DMS 273 (cell line): ENCODE measurements around the gene ASF1B.

Experiments
- DNase-seq: peaks from one replicate; lab custom pipeline; 2025; ENCODE audit not compliant: unreplicated experiment; lab: John Stamatoyannopoulos, UW

Gene ASF1B

DNA sequence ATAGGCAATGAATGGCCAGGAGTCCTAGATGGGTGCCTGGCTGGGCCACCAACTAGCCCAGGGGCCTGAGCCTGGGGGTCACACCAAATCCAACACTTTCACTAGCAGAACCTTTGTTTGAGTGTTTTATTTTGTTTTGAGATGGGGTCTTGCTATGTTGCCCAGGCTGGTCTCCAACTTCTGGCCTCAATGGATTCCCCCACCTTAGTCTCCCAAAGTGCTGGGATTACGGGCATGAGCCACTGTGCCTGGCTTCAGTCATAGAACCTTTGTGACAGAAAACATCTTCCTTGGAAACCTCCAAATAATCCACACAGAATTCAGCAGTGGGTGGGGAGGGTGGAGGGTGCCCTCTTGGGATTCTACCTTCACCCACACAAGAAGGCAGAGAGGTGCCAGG, 24.9 kb downstream of the ASF1B start:
- DNase-seq = no peak

DNA sequence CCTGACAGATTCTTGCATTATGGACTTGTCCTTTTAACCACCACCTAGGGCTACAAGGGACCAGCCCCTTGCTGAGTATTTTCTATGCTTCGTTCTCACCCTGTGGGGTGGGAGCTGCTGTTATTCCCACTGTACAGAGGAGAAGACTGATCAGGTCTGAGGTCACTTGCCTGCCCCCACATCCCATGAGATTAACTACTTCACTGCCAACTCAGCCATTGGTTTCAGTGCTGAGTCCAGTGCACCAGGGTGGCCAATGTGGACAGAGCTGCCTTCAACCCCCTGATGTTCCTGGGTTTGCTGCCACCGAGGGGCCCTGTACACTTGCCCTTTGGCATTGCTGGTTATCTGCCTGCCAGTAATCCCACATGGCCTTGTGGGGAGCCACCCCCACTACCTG, 25.7 kb downstream of the ASF1B start:
- DNase-seq = no peak

DNA sequence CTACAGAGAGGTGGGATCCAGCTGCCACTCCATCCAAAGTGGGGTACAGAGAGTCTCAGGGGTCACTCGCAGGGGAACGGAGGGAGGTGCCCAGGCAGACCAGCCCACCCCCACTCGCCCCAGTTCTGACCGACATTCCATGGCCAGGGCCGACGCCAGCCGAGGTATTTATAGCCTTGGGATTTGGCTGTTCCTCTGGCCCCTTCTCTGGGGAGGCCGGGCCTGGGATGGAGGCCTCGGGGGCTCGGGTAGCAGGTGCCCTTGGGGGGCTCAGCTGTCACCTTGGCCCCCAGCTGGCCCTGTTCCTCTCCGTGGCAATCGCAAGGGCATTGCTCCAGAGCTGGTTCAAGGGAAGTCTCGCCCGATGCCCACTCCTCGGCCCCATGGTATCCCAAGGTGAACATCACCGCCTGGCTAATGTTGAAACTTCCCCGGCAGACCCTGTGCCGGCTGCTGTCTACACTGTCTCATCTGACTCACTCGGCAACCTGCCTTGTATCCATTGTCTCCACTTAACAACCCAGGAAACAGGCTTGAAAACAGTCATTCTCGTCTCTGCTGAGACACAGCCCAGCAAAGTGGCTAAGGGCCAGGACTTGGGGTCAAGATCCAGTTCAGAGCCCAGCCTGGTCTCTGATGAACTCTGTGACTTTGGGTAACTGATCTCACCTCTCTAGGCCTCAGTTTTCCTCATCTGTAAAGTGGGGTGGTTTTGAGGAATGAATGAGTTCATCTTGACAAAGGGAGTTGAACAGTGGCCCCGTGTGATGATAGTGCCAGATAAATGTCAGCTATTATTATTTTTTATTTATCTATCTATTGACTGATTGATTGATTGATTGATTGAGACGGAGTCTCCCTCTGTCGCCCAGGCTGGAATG, 28.6 kb downstream of the ASF1B start:
- DNase-seq = no peak

DNA sequence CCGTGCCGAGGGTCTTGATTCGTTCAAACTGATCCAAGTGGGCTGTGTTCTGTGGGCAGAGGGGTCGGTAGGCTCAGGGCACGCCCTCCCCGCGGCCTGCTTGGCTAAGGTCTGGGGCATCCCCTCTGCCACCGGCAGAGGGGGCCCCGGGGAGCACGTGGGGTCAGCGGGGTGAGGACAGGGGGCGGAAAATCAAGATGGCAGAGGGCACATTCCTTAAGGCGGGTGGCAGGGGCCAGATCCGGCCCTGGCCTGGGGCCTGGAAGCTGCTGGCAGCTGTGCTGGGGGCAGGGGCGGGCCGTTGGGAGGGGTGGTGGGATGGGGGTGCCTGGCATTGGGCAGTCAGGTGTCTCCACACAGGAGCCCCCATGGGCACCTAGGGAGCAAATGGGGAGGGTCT, 29.5 kb downstream of the ASF1B start:
- DNase-seq = no peak

DNA sequence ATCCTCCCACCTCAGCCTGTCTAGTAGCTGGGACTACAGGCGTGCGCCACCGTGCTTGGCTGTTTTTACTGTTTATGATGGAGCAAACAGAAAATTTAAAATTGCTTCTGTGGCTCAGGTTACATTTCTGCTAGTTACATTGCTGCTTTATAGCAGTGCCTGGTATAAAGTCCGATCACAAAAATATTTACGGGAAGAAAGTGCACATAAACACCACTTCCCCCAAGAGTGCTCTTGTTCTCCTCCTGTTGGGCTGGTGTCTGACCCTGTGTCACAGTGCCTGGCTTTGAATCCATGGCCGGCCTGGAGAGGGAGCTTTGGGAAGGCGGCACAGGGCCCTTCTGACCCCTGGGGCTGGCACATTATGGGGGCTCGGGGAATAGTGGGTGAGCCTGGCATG, 30.7 kb downstream of the ASF1B start:
- no peak for DNase-seq

DNA sequence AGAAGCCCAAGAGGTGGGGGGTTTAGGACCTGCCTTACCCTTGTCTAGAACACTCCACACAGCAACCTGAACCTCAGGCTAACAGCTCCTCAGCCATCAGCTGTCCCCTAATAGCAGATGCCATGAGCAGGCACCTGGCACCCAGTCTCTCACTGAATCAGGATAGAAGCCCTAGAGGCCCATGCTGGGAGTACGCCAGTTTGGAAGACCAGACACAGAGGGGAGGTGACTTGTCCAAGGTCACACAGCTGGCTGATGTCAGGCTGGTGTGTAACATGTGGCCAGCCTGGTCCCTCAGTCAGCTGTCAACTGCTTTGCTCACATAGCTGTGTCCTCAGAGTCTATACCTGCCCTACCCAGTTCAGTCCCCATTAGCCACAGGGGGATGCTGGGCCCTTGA, 33.1 kb downstream of the ASF1B start:
- peak; percentile 44 for DNase-seq

DNA sequence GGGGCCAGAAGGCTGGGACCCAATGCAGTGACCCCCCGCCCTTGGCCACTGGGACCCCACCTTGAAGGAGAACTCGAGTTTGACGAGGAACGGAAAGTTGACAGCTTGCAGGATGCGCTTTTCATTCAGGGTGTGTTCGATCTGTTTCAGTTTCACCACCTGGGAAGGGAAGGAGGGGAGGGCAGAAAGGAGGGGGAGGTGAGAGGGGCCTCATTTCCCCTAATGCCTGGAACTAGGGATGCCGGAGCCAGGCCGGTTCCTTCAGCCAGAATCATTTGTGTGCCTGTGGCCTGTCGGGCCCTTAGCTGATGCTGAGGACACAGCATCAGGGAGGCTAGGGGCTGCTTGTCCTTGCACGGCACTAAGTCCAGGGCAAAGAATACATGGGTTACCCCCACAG, 33.6 kb downstream of the ASF1B start:
- no peak for DNase-seq

DNA sequence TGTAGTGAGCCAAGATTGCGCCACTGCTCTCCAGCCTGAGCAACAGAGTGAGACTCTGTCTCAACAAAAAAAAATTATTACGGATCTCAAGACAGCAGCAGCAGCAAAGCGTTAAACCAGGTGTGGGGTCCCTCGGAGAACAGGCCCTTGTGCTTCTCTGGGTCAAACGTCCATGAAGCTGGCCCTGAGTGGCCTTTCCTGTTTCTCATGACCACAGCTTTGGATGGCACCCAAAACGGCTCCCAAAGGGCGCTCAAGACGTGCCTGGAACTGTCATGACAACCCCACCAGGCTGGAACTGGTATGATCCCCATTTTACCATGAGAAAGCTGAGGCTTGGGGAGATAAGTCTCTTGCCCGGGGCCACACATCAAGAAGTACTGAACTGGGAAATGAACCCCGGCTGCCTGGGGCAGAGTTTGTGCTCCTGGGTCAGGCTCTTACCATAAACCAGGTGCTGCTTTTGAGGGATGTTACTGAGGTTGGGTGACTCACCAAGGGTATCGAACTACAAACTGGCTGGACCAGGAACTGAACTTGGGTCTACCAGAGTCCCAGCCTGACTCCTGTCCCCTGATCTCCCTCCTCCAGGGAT, 34.2 kb downstream of the ASF1B start:
- no peak for DNase-seq

DNA sequence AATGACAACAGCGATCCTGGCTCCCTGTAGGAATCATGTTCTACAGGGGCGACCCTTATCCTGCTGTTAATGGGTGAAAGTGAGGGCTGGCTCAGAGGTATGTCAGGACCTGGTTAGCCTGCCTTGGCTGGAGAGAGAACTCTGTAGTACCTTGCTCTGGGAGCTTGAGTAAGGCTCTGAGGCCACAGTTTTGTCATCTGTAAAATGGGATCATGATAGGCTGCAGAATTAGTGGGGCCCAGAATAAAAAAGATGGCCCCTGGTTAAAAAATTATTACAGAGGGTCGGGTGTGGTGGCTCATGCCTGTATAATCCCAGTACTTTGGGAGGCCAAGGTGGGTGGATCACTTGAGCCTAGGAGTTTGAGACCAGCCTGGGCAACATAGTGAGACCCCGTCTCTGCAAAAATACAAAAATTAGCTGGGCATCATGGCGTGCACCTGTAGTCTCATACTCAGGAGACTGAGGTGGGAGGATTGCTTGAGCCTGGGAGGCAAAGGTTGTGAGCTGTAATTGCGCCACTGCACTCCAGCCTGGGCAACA, 35.3 kb downstream of the ASF1B start:
- no peak for DNase-seq

DNA sequence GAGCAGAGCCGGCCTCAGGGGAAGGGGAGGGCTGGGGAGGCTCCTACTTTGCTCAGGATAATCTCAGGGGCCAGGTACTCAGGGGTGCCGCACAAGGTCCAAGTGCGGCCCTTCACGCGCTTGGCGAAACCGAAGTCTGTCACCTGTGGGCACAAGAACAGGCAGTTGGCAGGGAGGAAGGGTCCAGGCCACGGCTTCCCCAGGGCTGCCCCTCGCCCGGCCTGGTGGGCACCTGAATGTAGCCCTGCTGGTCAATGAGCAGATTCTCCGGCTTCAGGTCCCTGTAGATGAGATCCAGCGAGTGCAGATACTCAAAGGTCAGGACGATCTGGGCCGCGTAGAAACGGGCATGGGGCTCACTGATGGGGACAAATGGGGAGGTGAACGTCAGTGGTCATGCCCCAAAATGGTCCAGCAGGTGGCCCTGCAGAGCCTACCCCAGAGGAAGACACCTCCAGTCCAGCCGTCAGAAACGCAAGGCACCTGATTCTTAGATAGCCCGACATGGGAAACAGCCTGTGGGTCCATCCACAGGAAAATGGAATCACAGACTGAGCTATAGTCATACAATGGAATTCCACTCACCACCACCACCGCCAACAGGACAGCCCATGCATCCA, 38.7 kb downstream of the ASF1B start:
- DNase-seq = no peak

DNA sequence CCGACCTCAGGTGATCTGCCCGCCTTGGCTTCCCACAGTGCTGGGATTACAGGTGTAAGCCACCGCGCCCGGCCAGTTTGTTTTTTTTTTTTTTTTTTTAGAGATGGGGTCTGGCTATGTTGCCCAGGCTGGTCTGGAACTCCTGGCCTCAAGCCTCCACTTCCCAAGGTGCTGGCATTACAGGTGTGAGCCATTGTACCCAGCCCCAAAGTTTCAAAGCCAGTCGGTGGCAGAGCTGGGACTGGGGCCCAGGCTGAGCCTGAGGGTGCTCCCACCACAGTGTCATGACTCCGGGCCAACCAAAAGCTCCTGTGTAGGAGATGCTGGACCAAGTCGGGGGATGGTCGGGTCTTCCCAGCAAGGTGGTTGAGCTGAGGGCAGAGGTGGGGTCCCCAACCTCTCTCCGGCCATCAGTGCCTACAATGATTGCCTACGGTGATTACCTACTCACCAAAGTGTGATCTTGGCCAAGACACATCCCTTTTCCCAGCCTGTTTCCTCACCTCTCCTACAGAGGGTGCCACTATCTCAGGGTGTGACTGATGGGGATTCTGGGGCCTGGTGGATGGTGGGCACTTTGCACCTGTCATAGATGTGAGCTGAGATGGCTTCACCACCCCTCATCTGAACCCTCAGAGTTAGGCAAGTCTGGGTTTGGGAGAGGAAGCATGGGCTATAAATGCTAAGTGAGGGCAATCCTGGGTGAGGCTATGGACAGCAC, 40.0 kb downstream of the ASF1B start:
- DNase-seq = no peak

DNA sequence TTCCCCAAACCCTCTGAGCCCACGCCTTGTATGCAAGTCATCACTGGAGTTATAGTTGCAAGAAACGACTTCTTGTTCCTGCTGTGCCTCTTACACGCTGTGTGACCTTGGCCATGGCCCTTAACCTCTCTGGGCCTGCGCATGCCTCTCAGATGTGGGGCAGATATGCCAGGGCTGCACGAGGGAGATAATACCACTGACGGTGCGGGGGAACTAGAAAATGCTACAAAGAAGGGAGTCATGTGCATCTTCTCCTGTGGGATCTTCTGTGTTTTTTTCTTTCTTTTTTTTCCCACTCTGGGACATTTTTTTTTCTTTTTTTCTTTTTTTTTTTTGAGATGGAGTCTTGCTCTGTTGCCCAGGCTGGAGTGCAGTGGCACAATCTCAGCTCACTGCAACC, 41.5 kb downstream of the ASF1B start:
- DNase-seq = no peak

DNA sequence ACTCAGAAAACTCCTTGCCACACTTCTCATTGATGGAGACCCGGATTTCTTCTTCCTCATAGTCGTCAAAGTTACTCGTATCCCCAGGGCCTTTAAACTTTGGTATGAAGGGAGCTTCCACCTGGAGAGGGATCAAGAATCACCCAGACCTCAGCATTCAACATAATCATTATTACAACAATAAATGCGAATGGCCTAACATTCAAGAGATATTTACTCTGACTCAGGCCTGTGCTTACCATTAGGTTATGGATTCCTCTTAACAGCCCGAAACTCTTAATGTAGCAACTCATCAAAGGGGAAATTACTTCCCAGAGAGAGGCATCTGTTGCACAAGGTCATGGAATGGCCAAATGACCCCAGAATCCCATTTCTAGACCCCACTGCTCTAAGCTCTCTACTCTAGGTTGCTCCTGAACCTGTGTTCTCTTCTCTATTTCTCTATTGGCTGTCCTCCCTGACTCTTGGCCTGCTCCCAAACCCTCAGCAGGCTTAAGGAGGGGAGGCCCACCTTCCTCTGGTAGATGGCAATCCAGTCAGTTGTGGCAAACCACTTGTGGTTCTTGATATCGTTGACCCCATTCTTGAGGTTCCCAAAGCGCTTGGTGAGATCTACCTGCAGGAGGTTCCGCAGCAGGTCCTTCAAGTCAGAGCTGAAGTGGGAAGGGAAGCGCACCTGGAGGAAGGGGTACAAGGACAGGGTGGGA, 43.1 kb downstream of the ASF1B start:
- DNase-seq = no peak

DNA sequence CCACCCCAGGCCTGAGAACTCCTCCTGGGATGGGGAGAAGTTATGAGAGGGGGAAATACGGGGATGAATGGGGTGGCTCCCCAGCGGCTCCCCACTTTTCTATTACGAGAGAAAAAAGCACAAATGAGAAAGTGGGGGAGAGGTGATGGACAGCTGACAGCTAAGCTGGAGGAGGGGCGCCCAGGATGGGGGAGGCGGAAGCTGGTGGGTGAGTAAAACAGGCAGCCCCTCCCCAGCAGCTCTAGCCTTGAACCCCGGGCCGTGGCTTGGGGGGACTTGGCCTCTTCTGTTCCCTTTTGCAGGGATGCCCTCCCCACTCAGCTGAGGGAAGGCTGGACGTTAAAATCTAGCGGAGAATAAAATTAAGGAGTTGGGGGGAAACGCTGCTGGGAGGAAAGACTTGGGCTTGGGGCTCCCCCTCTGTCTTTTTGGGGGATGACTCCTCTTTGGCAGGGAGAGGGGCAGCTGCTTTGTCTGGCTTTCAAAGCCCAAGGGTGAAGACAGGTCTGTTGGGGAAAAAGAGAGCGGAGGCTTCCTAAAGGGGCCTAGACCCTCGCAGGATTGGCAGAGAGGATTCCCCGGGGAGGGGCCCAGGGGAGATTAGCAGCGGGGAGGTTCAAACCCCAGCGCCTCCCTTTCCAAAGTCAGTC, 44.5 kb downstream of the ASF1B start:
- DNase-seq = peak; percentile 56

DNA sequence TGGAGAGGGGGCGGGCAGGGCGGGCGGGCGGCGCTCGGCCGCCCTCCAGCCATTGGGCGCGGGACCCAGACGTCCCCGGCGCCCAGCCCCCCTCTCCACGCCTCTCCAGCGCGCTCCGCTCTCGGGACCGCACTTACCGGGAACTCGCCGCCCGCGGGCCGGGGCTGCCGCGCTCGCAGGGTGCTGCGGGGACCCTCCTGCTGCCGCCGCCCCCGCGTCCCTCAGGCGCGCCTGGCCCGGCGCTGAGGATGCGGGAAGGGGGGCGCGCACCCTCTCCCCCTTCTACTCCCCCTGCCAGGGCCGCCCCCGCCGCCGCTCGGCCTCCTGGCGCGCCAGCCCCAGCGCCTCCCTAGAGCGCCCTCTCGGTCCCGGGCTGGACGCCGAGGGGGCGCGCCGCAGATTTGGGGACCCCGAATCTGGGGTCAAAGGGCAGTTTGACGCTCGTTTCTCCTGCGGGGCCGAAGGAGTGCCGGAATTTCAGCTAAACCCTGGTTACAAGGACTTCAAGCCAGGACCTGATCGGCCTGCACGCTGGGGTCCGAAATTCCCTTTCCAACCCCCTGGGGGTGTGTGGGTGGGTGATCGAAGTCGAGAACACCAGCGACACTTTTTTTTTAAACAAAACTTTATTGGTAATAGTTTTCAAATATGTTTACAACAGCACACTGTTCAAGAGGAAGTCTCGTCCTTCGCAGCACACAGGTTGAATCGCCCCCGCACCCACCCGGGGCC, 45.1 kb downstream of the ASF1B start:
- peak; percentile 85 for DNase-seq

DNA sequence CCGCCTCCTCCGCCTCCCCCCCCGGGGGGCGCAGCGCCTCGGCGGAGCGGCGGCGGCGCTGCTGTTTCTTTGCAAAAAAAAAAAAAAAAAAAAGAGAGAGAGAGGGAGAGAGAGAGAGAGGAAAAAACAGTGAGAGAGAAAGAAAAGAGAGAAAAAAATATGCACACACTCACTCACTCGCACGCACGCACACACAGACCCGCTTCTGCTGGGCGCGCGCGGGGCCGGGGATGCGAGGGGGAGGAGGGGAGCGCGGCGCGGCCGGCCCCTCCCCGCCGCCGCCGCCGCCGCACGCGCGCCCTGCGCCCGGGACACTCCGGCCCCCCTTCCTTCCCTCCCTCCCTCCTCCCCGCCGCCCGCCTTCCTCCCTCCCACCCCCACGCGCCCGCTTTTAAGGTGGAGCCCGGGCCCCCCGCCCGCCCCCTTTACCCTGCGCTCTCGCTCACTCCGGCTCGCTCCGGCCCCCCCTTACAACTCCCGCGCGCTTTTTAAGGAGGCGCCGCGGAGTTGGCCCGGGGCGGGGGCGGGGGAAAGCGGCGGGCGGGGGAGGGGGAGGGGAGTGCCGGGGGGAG, 45.8 kb downstream of the ASF1B start, which contains the start of gene SAMD1:
TSS of gene SAMD1 (minus strand) at position 243 of the 572 bp plus-strand sequence.
- peak; percentile 95 for DNase-seq

DNA sequence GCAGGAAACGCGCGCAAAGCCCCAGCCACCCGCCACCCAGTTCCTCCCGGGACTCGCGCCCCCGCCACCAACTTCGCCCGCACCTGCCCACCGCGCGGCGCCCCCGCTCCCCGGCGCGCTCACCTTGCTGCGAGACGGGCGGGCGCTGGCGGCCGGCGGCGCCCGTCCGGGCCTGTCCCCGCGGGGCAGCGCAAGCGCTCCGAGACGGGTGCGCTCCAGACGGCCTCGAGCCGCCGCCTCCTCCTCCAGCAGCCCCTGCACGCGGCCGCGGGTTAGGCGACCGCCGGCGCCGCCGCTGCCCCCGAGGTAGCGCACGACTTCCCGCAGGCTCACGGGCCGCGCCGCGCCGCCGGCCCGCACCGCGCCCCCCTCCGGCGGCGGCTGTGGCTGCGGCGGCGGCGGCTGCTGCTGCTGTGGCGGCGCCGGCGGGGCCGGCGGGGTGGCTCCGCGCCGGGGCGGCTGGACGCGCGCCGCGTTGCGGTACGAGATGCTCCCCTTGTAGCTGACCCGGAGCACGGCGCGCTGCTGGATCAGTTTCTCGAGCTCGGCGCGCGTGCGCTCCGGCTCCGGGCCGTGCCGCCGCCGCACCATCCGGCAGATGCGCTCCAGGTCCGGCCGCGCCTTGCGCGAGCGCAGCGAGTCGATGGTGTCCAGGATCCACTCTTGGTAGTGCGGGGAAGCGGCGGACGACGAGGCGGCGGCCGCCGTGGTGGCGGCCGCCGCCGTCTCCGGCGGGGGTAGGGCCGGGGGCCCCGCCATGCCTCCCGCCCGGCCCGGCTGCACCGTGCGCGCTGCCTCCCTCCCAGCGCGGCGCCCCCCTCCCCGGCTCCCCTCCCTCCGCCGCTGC, 46.5 kb downstream of the ASF1B start:
- peak; percentile 85 for DNase-seq

DNA sequence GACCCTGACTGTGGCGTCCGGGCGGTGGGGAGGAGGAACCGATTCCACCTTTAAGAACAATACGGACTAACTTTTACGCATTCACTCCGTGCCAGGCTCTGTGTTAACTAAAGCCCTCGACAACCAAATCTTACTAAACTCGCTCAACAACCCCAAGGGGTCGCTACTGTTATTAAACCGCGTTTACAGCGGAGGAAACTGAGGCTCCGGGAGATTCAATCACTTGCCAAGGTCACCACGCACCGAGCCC, 47.1 kb downstream of the ASF1B start:
- peak; percentile 53 for DNase-seq
